ENCODE measurements around the gene NR6A1.

The NR6A1 gene

DNA sequence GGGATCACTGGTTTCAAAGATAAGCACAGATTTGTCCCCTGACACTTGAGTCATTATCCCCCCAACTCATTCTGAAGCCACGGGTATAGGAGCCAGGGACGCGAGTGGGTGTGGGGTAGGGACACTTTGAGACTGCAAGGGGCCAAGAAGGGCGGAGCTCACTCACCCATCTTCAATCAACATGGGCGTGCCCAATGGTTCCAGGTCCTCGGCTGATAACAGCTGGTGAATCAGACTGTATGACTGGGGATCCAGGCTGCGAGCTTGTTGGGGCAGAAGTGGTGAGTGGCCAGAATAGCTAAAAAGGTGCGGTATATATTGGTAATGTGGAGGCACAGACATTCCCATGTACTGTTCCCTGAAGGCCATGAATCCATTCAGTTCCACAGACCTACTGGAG is 233.2 kb downstream of the NR6A1 start:
- Histone ChIP-seq H3K9me3 (replicated peaks; ENCODE audit: low read length) (no peaks in the 10 kb centered on the region), H3K4me1 (ENCODE audit: control insufficient read depth, insufficient read depth, low read length) (peaks cover 2% of the 10 kb centered on the region), H3K4me3 (ENCODE audit: low read length) (no peak overlapping the region), H3K4me2 (ENCODE audit: low read length) (no peak overlapping the region), H3K27me3 (ENCODE audit: control insufficient read depth, insufficient read depth, low read length) (peaks cover 4% of the 10 kb centered on the region), H3K9ac (ENCODE audit: low read depth, low read length) (no peak overlapping the region), H3K36me3 (ENCODE audit: insufficient read depth, low read length) (no peaks in the 10 kb centered on the region)

GRCh38 chr9:124535846-124536245 is 235.3 kb downstream of the NR6A1 start:
- no peaks in the 10 kb centered on the region for H3K27me3 ChIP-seq (ENCODE audit: control insufficient read depth, insufficient read depth, low read length)
- no peaks in the 10 kb centered on the region for H3K9me3 ChIP-seq (replicated peaks; ENCODE audit: low read length)
- H3K36me3 ChIP-seq (ENCODE audit: insufficient read depth, low read length), result no peaks in the 10 kb centered on the region
- H3K4me3 ChIP-seq (ENCODE audit: low read length), result no peak overlapping the region
- H3K4me2 ChIP-seq (ENCODE audit: low read length), result no peak overlapping the region
- H3K9ac ChIP-seq (ENCODE audit: low read depth, low read length), result no peak overlapping the region
- H3K4me1 ChIP-seq (ENCODE audit: control insufficient read depth, insufficient read depth, low read length), result peaks cover 2% of the 10 kb centered on the region

DNA sequence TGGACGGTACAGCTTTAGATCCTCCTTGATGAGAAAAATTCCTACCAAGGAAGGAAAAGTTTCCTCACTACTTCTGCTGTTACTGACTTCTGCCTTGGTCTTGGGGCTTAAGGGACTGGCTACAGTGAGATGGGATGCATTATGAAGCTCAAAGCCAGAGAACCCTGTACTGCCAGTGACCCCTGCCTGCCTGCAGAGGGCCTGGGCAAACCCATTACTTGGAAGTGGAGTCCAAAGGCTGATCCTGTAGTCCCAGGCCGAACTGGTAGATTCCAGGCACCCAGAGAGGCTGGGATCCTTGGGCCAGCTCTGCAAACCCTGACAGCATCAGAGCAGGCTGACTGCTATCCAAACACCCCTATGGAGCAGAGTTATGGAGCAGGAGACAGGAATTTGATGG is 238.2 kb downstream of the NR6A1 start:
- Histone ChIP-seq H3K4me1 (ENCODE audit: control insufficient read depth, insufficient read depth, low read length) (peaks cover 4% of the 10 kb centered on the region), H3K36me3 (ENCODE audit: insufficient read depth, low read length) (no peaks in the 10 kb centered on the region), H3K9ac (ENCODE audit: low read depth, low read length) (no peak overlapping the region), H3K4me2 (ENCODE audit: low read length) (no peak overlapping the region), H3K27me3 (ENCODE audit: control insufficient read depth, insufficient read depth, low read length) (no peaks in the 10 kb centered on the region), H3K9me3 (replicated peaks; ENCODE audit: low read length) (no peaks in the 10 kb centered on the region), H3K4me3 (ENCODE audit: low read length) (no peak overlapping the region)

DNA sequence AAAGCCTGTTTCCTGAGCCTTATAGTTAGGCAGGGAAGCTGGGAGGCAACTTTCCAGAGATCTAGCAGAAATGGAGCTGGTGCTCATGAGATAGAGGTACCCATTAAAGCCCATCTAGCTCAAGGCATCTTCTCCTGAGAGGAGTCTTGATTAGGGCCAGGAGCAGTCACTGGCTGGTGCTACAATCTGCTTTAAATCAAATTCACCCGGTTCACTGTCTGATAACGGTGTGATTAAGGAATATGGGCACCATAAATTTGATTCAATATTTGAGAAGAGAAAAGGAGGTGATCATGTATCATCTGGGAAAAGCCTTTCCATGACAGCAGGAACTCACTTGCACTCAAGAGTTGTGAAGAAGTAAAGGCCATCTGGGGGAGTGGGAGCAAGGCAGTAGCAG is 240.0 kb downstream of the NR6A1 start:
- H3K4me3 ChIP-seq (ENCODE audit: low read length), result no peak overlapping the region
- H3K4me1 ChIP-seq (ENCODE audit: control insufficient read depth, insufficient read depth, low read length), result peaks cover 3% of the 10 kb centered on the region
- no peak overlapping the region for H3K4me2 ChIP-seq (ENCODE audit: low read length)
- no peaks in the 10 kb centered on the region for H3K9me3 ChIP-seq (replicated peaks; ENCODE audit: low read length)
- no peak overlapping the region for H3K9ac ChIP-seq (ENCODE audit: low read depth, low read length)
- no peaks in the 10 kb centered on the region for H3K36me3 ChIP-seq (ENCODE audit: insufficient read depth, low read length)
- no peaks in the 10 kb centered on the region for H3K27me3 ChIP-seq (ENCODE audit: control insufficient read depth, insufficient read depth, low read length)

- no peaks in the 10 kb centered on the region for H3K9me3 ChIP-seq (replicated peaks; ENCODE audit: low read length)
- H3K27me3 ChIP-seq (ENCODE audit: control insufficient read depth, insufficient read depth, low read length), result no peaks in the 10 kb centered on the region
- peaks cover 3% of the 10 kb centered on the region for H3K4me1 ChIP-seq (ENCODE audit: control insufficient read depth, insufficient read depth, low read length)
- H3K4me2 ChIP-seq (ENCODE audit: low read length), result no peak overlapping the region
- H3K9ac ChIP-seq (ENCODE audit: low read depth, low read length), result no peak overlapping the region
- no peak overlapping the region for H3K4me3 ChIP-seq (ENCODE audit: low read length)
- no peaks in the 10 kb centered on the region for H3K36me3 ChIP-seq (ENCODE audit: insufficient read depth, low read length)
Observed at GRCh38 chr9:124530246-124530645, 240.9 kb downstream of the NR6A1 start.

- Histone ChIP-seq H3K9me3 (replicated peaks; ENCODE audit: low read length) (no peaks in the 10 kb centered on the region), H3K36me3 (ENCODE audit: insufficient read depth, low read length) (no peaks in the 10 kb centered on the region), H3K4me2 (ENCODE audit: low read length) (no peak overlapping the region), H3K27me3 (ENCODE audit: control insufficient read depth, insufficient read depth, low read length) (no peaks in the 10 kb centered on the region), H3K9ac (ENCODE audit: low read depth, low read length) (no peak overlapping the region), H3K4me1 (ENCODE audit: control insufficient read depth, insufficient read depth, low read length) (peaks cover 3% of the 10 kb centered on the region), H3K4me3 (ENCODE audit: low read length) (no peak overlapping the region)
Observed at GRCh38 chr9:124527781-124528180, 243.3 kb downstream of the NR6A1 start.

DNA sequence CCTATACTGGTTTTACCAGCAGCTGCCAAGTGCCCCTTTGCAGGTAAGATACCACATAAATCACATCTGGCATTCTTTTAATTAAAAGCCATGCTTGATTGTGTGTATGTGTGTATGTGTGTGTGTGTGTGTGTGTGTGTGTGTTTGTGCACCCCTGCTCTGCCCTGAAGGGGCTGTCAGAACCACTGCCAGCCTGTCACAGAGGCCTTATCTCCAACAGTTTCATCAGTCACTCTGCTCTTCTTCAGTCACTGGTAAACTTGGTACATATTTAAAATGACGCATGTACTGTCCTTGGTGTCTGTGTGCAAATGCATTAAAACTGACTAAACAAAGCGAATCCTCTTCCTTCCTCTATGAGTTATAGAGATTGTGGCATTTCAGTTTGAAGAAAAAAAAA is 244.9 kb downstream of the NR6A1 start:
- Histone ChIP-seq H3K27me3 (ENCODE audit: control insufficient read depth, insufficient read depth, low read length) (no peaks in the 10 kb centered on the region), H3K9ac (ENCODE audit: low read depth, low read length) (no peak overlapping the region), H3K4me3 (ENCODE audit: low read length) (no peak overlapping the region), H3K4me1 (ENCODE audit: control insufficient read depth, insufficient read depth, low read length) (peaks cover 3% of the 10 kb centered on the region), H3K36me3 (ENCODE audit: insufficient read depth, low read length) (no peaks in the 10 kb centered on the region), H3K9me3 (replicated peaks; ENCODE audit: low read length) (no peaks in the 10 kb centered on the region), H3K4me2 (ENCODE audit: low read length) (no peak overlapping the region)

GRCh38 chr9:124522121-124523098 is 248.7 kb downstream of the NR6A1 start:
- H3K36me3 ChIP-seq (ENCODE audit: insufficient read depth, low read length), result no peaks in the 10 kb centered on the region
- no peak overlapping the region for H3K9ac ChIP-seq (ENCODE audit: low read depth, low read length)
- H3K9me3 ChIP-seq (replicated peaks; ENCODE audit: low read length), result no peaks in the 10 kb centered on the region
- H3K4me3 ChIP-seq (ENCODE audit: low read length), result no peak overlapping the region
- H3K27me3 ChIP-seq (ENCODE audit: control insufficient read depth, insufficient read depth, low read length), result peaks cover 18% of the 10 kb centered on the region
- no peaks in the 10 kb centered on the region for H3K4me1 ChIP-seq (ENCODE audit: control insufficient read depth, insufficient read depth, low read length)
- no peak overlapping the region for H3K4me2 ChIP-seq (ENCODE audit: low read length)

- Histone ChIP-seq H3K4me1 (ENCODE audit: control insufficient read depth, insufficient read depth, low read length) (no peaks in the 10 kb centered on the region), H3K9ac (ENCODE audit: low read depth, low read length) (no peak overlapping the region), H3K4me2 (ENCODE audit: low read length) (no peak overlapping the region), H3K9me3 (replicated peaks; ENCODE audit: low read length) (no peaks in the 10 kb centered on the region), H3K4me3 (ENCODE audit: low read length) (no peak overlapping the region), H3K27me3 (ENCODE audit: control insufficient read depth, insufficient read depth, low read length) (peaks cover 27% of the 10 kb centered on the region), H3K36me3 (ENCODE audit: insufficient read depth, low read length) (no peaks in the 10 kb centered on the region)
Observed at GRCh38 chr9:124521142-124521541, 250.0 kb downstream of the NR6A1 start.

DNA sequence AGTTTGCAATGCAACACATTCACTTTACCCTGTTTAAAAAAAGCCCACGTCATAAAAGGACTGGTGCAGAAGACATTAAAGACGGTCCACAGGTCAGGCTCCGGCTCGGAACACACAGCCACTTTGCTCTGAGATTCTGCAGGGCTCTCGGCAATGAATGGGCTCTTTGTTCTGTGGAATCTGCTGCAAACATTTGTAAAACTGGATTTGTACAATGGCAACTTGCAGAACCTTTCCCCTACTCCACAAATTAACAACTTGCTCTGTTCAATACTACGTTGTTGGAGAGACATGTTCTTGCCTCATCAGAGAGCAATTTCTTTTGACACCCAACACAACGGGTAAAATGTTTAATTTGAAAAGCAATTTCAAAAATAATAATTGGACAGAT is 250.9 kb downstream of the NR6A1 start:
- H3K4me2 ChIP-seq (ENCODE audit: low read length), result no peak overlapping the region
- H3K4me1 ChIP-seq (ENCODE audit: control insufficient read depth, insufficient read depth, low read length), result no peaks in the 10 kb centered on the region
- no peak overlapping the region for H3K4me3 ChIP-seq (ENCODE audit: low read length)
- H3K9me3 ChIP-seq (replicated peaks; ENCODE audit: low read length), result no peaks in the 10 kb centered on the region
- no peak overlapping the region for H3K9ac ChIP-seq (ENCODE audit: low read depth, low read length)
- no peaks in the 10 kb centered on the region for H3K36me3 ChIP-seq (ENCODE audit: insufficient read depth, low read length)
- peaks cover 33% of the 10 kb centered on the region for H3K27me3 ChIP-seq (ENCODE audit: control insufficient read depth, insufficient read depth, low read length)

DNA sequence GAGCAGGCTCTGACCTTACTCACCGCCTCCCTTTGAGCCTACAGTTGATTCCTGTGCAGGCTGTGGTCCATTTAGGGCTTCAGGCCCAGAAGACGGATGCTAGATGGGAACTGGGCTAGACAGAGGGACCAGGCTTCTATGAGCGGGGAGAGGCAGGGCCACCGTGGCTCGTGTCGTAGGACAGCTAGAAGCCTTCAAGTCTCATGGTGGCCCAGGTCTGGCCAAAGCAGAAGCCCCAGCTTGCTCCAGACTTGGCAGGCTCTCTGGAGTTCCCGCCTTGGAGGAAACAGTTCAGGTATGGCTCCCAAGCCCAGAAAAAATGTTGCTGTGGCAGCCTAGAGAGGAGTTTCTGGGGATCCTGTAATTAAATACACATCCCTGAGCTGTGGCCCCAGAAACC is 253.0 kb downstream of the NR6A1 start:
- H3K27me3 ChIP-seq (ENCODE audit: control insufficient read depth, insufficient read depth, low read length), result peaks cover 52% of the 10 kb centered on the region
- no peaks in the 10 kb centered on the region for H3K9me3 ChIP-seq (replicated peaks; ENCODE audit: low read length)
- H3K4me3 ChIP-seq (ENCODE audit: low read length), result no peak overlapping the region
- H3K36me3 ChIP-seq (ENCODE audit: insufficient read depth, low read length), result no peaks in the 10 kb centered on the region
- no peaks in the 10 kb centered on the region for H3K4me1 ChIP-seq (ENCODE audit: control insufficient read depth, insufficient read depth, low read length)
- H3K9ac ChIP-seq (ENCODE audit: low read depth, low read length), result no peak overlapping the region
- H3K4me2 ChIP-seq (ENCODE audit: low read length), result no peak overlapping the region

- Histone ChIP-seq H3K9ac (ENCODE audit: low read depth, low read length) (no peak overlapping the region), H3K36me3 (ENCODE audit: insufficient read depth, low read length) (no peaks in the 10 kb centered on the region), H3K4me3 (ENCODE audit: low read length) (no peak overlapping the region), H3K27me3 (ENCODE audit: control insufficient read depth, insufficient read depth, low read length) (peaks cover 57% of the 10 kb centered on the region), H3K9me3 (replicated peaks; ENCODE audit: low read length) (no peaks in the 10 kb centered on the region), H3K4me2 (ENCODE audit: low read length) (no peak overlapping the region), H3K4me1 (ENCODE audit: control insufficient read depth, insufficient read depth, low read length) (no peaks in the 10 kb centered on the region)
Observed at GRCh38 chr9:124517600-124517999, 253.5 kb downstream of the NR6A1 start.
